Liver (tissue), 9 donors: ENCODE measurements around the gene SUPT4H1. TPM values are rescaled to one million over a fixed set of nuclear protein-coding genes. Genes with fewer than 3 reads are reported as not detected.
A peak's percentile ranks its signal among the peaks of the same experiment; 100 is the strongest.

Experiments
- DNase-seq: peaks from one replicate; pipeline ENCODE4 v3.0.0-alpha.2; 2017; ENCODE audit warnings: low spot score
- H3K27ac ChIP-seq, 2 donors: one replicate each; pipeline ENCODE4 v1.7.0; 2013; ENCODE audit warnings: inconsistent platforms in 2 of 2, low read length in 2 of 2, control low read depth in 1 of 2, low read depth in 1 of 2, mild to moderate bottlenecking in 1 of 2
- H3K27me3 ChIP-seq, 4 donors: one replicate each; pipeline versions ENCODE4 v1.6.1 to v1.7.0; 2013; ENCODE audit warnings: low read length in 3 of 4, inconsistent platforms in 1 of 4, mild to moderate bottlenecking in 1 of 4, moderate library complexity in 1 of 4; ENCODE audit not compliant: control insufficient read depth in 4 of 4, insufficient read depth in 4 of 4
- H3K36me3 ChIP-seq, 4 donors: one replicate each; pipeline versions ENCODE4 v1.6.1 to v1.7.0; 2013; ENCODE audit warnings: low read length in 3 of 4, mild to moderate bottlenecking in 3 of 4, low read depth in 1 of 4, moderate library complexity in 1 of 4; ENCODE audit not compliant: control insufficient read depth in 4 of 4, insufficient read depth in 3 of 4
- H3K4me1 ChIP-seq, 4 donors: one replicate each; pipeline versions ENCODE4 v1.6.1 to v1.7.0; 2013; ENCODE audit warnings: low read length in 3 of 4, mild to moderate bottlenecking in 3 of 4, moderate library complexity in 1 of 4; ENCODE audit not compliant: control insufficient read depth in 4 of 4, insufficient read depth in 4 of 4
- H3K4me3 ChIP-seq, 3 donors: one replicate each; pipeline versions ENCODE4 v1.6.1 to v1.7.0; 2013; ENCODE audit warnings: low read length in 3 of 3, control low read depth in 1 of 3, low read depth in 1 of 3, mild to moderate bottlenecking in 1 of 3
- H3K9ac ChIP-seq, 2 donors: one replicate each; pipeline ENCODE4 v1.7.0; 2013; ENCODE audit warnings: low read length in 2 of 2, mild to moderate bottlenecking in 2 of 2, moderate library complexity in 2 of 2, control low read depth in 1 of 2, low read depth in 1 of 2
- H3K9me3 ChIP-seq, 4 donors: one replicate each; pipeline versions ENCODE4 v1.6.1 to v1.7.0; 2013; ENCODE audit warnings: low read length in 3 of 4; ENCODE audit not compliant: control insufficient read depth in 4 of 4
- EGR1 ChIP-seq, 2 donors: IDR thresholded peaks; 2 replicates each; pipeline ENCODE4 v1.6.1; 2016 to 2018; ENCODE audit warnings: antibody characterized with exemption in 2 of 2, low read depth in 2 of 2
- FOXA1 ChIP-seq: IDR thresholded peaks from 2 replicates; pipeline ENCODE4 v1.6.1; 2016; ENCODE audit warnings: antibody characterized with exemption
- FOXA2 ChIP-seq: IDR thresholded peaks from 2 replicates; pipeline ENCODE4 v1.6.1; 2016; ENCODE audit warnings: antibody characterized with exemption
- GABPA ChIP-seq, 2 donors: IDR thresholded peaks in 1 of 2; conservative IDR thresholded peaks in 1 of 2; 2 replicates each; pipeline ENCODE4 v1.6.1; 2016; ENCODE audit warnings: antibody characterized with exemption in 2 of 2, mild to moderate bottlenecking in 1 of 2, moderate library complexity in 1 of 2
- HNF4A ChIP-seq, 2 donors: conservative IDR thresholded peaks; 2 replicates each; pipeline ENCODE4 v1.6.1; 2016; ENCODE audit warnings: antibody characterized with exemption in 2 of 2, mild to moderate bottlenecking in 2 of 2
- HNF4G ChIP-seq: IDR thresholded peaks from 2 replicates; pipeline ENCODE4 v1.6.1; 2016; ENCODE audit warnings: antibody characterized with exemption
- JUND ChIP-seq, 2 donors: IDR thresholded peaks; 2 replicates each; pipeline ENCODE4 v1.6.1; 2016; ENCODE audit warnings: antibody characterized with exemption in 2 of 2
- NR2F2 ChIP-seq: IDR thresholded peaks from 2 replicates; pipeline ENCODE4 v1.6.1; 2016; ENCODE audit warnings: antibody characterized with exemption
- RAD21 ChIP-seq, 2 donors: IDR thresholded peaks; 2 replicates each; pipeline ENCODE4 v1.6.1; 2016; ENCODE audit warnings: antibody characterized with exemption in 2 of 2, mild to moderate bottlenecking in 2 of 2
- RXRA ChIP-seq, 2 donors: IDR thresholded peaks; 2 replicates each; pipeline ENCODE4 v1.6.1; 2017 to 2018; ENCODE audit warnings: antibody characterized with exemption in 2 of 2, mild to moderate bottlenecking in 1 of 2
- SP1 ChIP-seq: IDR thresholded peaks from 2 replicates; pipeline ENCODE4 v1.6.1; 2018; ENCODE audit warnings: antibody characterized with exemption, mild to moderate bottlenecking
- TAF1 ChIP-seq: conservative IDR thresholded peaks from 2 replicates; pipeline ENCODE4 v1.6.1; 2016; ENCODE audit warnings: antibody characterized with exemption, mild to moderate bottlenecking
- YY1 ChIP-seq: IDR thresholded peaks from 2 replicates; pipeline ENCODE4 v1.6.1; 2016; ENCODE audit warnings: antibody characterized with exemption, mild to moderate bottlenecking
- WGBS: extraction: QIAGEN DNeasy Blood & Tissue Kit; methylation state at CpG from one replicate; pipeline ENCODE4 v1.1.7; 2013; 5-methylcytosine and 5-hydroxymethylcytosine counted together
- polyA plus RNA-seq, 2 donors: library from polyadenylated mRNA; stranded (reverse) in 1 of 2; unstranded in 1 of 2; fragments of 200-250 nt in 1 of 2; fragments of >200 nt in 1 of 2; fragmentation: Nextera tagmentation in 1 of 2; extraction: Ambion mirVana in 1 of 2; gene quantifications; one replicate each; pipeline versions ENCODE4 v1.2.1 to v1.2.3, GENCODE V29; 2013 to 2015
- total RNA-seq, 2 donors: library from RNA; depleted of rRNA; stranded (reverse); fragments of >200 nt; gene quantifications; one replicate each; pipeline ENCODE4 v1.2.3, GENCODE V29; 2014
- TF ChIP-seq, protein P1 (sequence below): fragments of 150-350 bp; IDR thresholded peaks from 2 replicates; pipeline ENCODE4 v1.5.1; 2017; ENCODE audit warnings: improper control_type of control experiment, low read depth, low read length; ENCODE audit not compliant: missing input control
- TF ChIP-seq, protein P2 (sequence below): IDR thresholded peaks from 2 replicates; pipeline ENCODE4 v1.6.1; 2016; ENCODE audit warnings: antibody characterized with exemption, mild to moderate bottlenecking
- TF ChIP-seq, protein P3 (sequence below): IDR thresholded peaks from 2 replicates; pipeline ENCODE4 v1.6.1; 2016; ENCODE audit warnings: antibody characterized with exemption
- TF ChIP-seq, protein P4 (sequence below): IDR thresholded peaks from 2 replicates; pipeline ENCODE4 v1.6.1; 2016; ENCODE audit warnings: antibody characterized with exemption
- donor health status: healthy.
- donor health status: healthy.
- donor health status: healthy.
- donor health status: healthy.
- donor health status: healthy.

The SUPT4H1 gene
- total and polyA plus RNA-seq, 4 donors = 23.3 to 59.1 (median 40.4) TPM

DNA sequence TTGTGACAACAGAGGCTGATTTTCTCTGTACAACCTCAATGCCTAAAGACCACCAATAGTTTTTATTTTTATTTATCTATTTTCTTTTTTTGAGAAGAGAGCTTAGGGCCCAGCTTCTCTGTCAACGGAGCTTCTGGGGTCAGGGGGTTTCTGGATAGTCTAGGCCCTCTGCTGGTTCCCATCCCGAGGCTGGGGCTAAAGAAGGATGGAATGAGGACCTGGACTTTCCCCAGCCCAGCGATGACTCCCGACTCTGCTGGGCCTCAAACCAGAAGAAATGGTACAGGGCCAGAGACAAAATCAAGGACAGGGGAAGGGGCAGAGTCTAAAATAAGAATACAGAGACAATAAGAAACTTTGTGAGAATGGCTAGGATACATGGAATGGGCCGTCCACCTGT is 17.7 kb downstream of the SUPT4H1 start:
- Histone ChIP-seq H3K27me3 (no peaks in the 10 kb centered on the region), H3K9ac (no peak overlapping the region), H3K4me1 (peaks cover 0 to 3% (median 0%) of the 10 kb centered on the region in 4 donors), H3K4me3 (no peak overlapping the region), H3K36me3 (no peaks in the 10 kb centered on the region), H3K27ac (peak overlapping the region; percentile 69 to 85), H3K9me3 (no peaks in the 10 kb centered on the region)
- TF ChIP-seq, protein P1, sequence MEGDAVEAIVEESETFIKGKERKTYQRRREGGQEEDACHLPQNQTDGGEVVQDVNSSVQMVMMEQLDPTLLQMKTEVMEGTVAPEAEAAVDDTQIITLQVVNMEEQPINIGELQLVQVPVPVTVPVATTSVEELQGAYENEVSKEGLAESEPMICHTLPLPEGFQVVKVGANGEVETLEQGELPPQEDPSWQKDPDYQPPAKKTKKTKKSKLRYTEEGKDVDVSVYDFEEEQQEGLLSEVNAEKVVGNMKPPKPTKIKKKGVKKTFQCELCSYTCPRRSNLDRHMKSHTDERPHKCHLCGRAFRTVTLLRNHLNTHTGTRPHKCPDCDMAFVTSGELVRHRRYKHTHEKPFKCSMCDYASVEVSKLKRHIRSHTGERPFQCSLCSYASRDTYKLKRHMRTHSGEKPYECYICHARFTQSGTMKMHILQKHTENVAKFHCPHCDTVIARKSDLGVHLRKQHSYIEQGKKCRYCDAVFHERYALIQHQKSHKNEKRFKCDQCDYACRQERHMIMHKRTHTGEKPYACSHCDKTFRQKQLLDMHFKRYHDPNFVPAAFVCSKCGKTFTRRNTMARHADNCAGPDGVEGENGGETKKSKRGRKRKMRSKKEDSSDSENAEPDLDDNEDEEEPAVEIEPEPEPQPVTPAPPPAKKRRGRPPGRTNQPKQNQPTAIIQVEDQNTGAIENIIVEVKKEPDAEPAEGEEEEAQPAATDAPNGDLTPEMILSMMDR = no peak
- no peak for TF ChIP-seq SP1
- TF ChIP-seq TAF1 = no peak
- no peak for TF ChIP-seq HNF4G
- TF ChIP-seq, protein P2, sequence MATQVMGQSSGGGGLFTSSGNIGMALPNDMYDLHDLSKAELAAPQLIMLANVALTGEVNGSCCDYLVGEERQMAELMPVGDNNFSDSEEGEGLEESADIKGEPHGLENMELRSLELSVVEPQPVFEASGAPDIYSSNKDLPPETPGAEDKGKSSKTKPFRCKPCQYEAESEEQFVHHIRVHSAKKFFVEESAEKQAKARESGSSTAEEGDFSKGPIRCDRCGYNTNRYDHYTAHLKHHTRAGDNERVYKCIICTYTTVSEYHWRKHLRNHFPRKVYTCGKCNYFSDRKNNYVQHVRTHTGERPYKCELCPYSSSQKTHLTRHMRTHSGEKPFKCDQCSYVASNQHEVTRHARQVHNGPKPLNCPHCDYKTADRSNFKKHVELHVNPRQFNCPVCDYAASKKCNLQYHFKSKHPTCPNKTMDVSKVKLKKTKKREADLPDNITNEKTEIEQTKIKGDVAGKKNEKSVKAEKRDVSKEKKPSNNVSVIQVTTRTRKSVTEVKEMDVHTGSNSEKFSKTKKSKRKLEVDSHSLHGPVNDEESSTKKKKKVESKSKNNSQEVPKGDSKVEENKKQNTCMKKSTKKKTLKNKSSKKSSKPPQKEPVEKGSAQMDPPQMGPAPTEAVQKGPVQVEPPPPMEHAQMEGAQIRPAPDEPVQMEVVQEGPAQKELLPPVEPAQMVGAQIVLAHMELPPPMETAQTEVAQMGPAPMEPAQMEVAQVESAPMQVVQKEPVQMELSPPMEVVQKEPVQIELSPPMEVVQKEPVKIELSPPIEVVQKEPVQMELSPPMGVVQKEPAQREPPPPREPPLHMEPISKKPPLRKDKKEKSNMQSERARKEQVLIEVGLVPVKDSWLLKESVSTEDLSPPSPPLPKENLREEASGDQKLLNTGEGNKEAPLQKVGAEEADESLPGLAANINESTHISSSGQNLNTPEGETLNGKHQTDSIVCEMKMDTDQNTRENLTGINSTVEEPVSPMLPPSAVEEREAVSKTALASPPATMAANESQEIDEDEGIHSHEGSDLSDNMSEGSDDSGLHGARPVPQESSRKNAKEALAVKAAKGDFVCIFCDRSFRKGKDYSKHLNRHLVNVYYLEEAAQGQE = no peak
- TF ChIP-seq RXRA (IDR thresholded peaks at IDR 0.05) = no peak
- no peak for TF ChIP-seq HNF4A (conservative IDR thresholded peaks at IDR 0.05)
- no peak for TF ChIP-seq NR2F2
- no peak for TF ChIP-seq FOXA1
- TF ChIP-seq GABPA (IDR thresholded peaks at IDR 0.05 in 1 of 2, conservative IDR thresholded peaks at IDR 0.05 in 1 of 2) = no peak
- TF ChIP-seq JUND (IDR thresholded peaks at IDR 0.05) = no peak
- TF ChIP-seq, protein P3, sequence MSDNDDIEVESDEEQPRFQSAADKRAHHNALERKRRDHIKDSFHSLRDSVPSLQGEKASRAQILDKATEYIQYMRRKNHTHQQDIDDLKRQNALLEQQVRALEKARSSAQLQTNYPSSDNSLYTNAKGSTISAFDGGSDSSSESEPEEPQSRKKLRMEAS = no peak
- no peak for TF ChIP-seq FOXA2
- TF ChIP-seq YY1 = no peak
- no peak for TF ChIP-seq RAD21 (IDR thresholded peaks at IDR 0.05)
- TF ChIP-seq, protein P4, sequence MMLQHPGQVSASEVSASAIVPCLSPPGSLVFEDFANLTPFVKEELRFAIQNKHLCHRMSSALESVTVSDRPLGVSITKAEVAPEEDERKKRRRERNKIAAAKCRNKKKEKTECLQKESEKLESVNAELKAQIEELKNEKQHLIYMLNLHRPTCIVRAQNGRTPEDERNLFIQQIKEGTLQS = no peak
- no peak for TF ChIP-seq EGR1 (IDR thresholded peaks at IDR 0.05; ENCODE audit: low read depth in 2 of 2)
- no peak for DNase-seq
- whole genome bisulfite sequencing = 68% methylated on average over 5 of the region's 5 CpGs

DNA sequence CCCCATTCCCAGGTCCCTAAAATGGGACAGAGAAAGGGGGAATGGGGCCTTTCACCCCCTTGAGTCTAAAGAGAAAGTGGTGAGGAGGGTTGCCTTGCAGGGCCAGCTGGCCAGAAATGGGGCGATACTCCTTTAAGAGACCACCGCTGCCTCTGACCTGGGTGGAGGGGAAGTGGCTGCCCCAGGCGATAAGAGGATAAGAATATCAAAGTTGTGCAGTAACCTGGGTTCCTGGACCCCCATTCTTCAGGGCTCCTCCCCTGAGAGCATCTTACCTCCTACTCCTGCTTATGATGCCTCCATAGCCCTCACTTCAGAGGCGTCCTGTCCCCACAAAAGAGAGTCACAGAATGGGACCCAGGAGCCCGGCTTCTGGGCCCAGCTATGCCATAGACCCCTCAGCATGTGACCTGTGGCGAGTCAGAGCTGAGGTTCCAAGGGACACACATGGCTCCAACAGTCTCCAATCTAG is 18.2 kb downstream of the SUPT4H1 start:
- no peak overlapping the region for H3K9ac ChIP-seq
- H3K36me3 ChIP-seq = no peaks in the 10 kb centered on the region
- WGBS = 58% methylated on average over 6 of the region's 6 CpGs
- no peak overlapping the region for H3K4me3 ChIP-seq
- H3K4me1 ChIP-seq = peaks cover 0 to 3% (median 0%) of the 10 kb centered on the region in 4 donors
- H3K27ac ChIP-seq = peak overlapping the region; percentile 45 to 85
- no peaks in the 10 kb centered on the region for H3K27me3 ChIP-seq
- TF ChIP-seq JUND (IDR thresholded peaks at IDR 0.05) (no peak), TAF1 (no peak), HNF4A (conservative IDR thresholded peaks at IDR 0.05) (no peak), EGR1 (IDR thresholded peaks at IDR 0.05; ENCODE audit: low read depth in 2 of 2) (no peak), FOXA1 (no peak), RAD21 (IDR thresholded peaks at IDR 0.05) (no peak), FOXA2 (no peak), GABPA (IDR thresholded peaks at IDR 0.05 in 1 of 2, conservative IDR thresholded peaks at IDR 0.05 in 1 of 2) (no peak)
- TF ChIP-seq, protein P2 = no peak
- TF ChIP-seq, protein P3 = no peak
- DNase-seq = no peak
- no peaks in the 10 kb centered on the region for H3K9me3 ChIP-seq
